ENCODE results near the gene SMIM9.
"Not testable (repeated sequence)": the region's sequence is repeated elsewhere in the genome, so short reads cannot be mapped to it uniquely, and the experiment has no call there.

Gene SMIM9

GRCh38 chrX:154827194-154828015 lies 7.1 kb downstream of the SMIM9 start:
- Mint-ChIP-seq H3K36me3 (ENCODE audit: low read depth) (no peaks in the 10 kb centered on the region), H3K27ac (no peak overlapping the region), H3K4me3 (no peak overlapping the region), H3K9me3 (peaks cover 50% of the 10 kb centered on the region), H3K27me3 (ENCODE audit: low read depth, poor library complexity) (no peaks in the 10 kb centered on the region), H3K4me1 (no peaks in the 10 kb centered on the region)
- DNase-seq, result no peak
- no peak for TF ChIP-seq CTCF (IDR thresholded peaks at IDR 0.05)

- H3K9me3 Mint-ChIP-seq, result peaks cover 46% of the 10 kb centered on the region
- not testable (repeated sequence) for H3K4me3 Mint-ChIP-seq; H3K4me1 Mint-ChIP-seq; DNase-seq; H3K27ac Mint-ChIP-seq; H3K27me3 Mint-ChIP-seq (ENCODE audit: low read depth, poor library complexity); H3K36me3 Mint-ChIP-seq (ENCODE audit: low read depth)
These were observed 8.9 kb downstream of the SMIM9 start for GRCh38 chrX:154825586-154825985.

- Mint-ChIP-seq H3K27ac (no peak overlapping the region), H3K4me3 (no peak overlapping the region), H3K36me3 (ENCODE audit: low read depth) (no peaks in the 10 kb centered on the region), H3K27me3 (ENCODE audit: low read depth, poor library complexity) (no peaks in the 10 kb centered on the region), H3K9me3 (peaks cover 49% of the 10 kb centered on the region), H3K4me1 (no peaks in the 10 kb centered on the region)
- no peak for DNase-seq
- TF ChIP-seq CTCF (IDR thresholded peaks at IDR 0.05), result no peak
These were observed 9.8 kb downstream of the SMIM9 start for GRCh38 chrX:154824638-154825037.

- no peak overlapping the region for H3K27ac Mint-ChIP-seq
- no peak for DNase-seq
- no peaks in the 10 kb centered on the region for H3K4me1 Mint-ChIP-seq
- no peaks in the 10 kb centered on the region for H3K27me3 Mint-ChIP-seq (ENCODE audit: low read depth, poor library complexity)
- H3K9me3 Mint-ChIP-seq, result peaks cover 56% of the 10 kb centered on the region
- TF ChIP-seq CTCF (IDR thresholded peaks at IDR 0.05), result no peak
- H3K36me3 Mint-ChIP-seq (ENCODE audit: low read depth), result no peaks in the 10 kb centered on the region
- no peak overlapping the region for H3K4me3 Mint-ChIP-seq
These were observed 12.4 kb downstream of the SMIM9 start for GRCh38 chrX:154822029-154822428.

- no peak overlapping the region for H3K4me3 Mint-ChIP-seq
- no peaks in the 10 kb centered on the region for H3K4me1 Mint-ChIP-seq
- H3K36me3 Mint-ChIP-seq (ENCODE audit: low read depth), result no peaks in the 10 kb centered on the region
- no peaks in the 10 kb centered on the region for H3K27me3 Mint-ChIP-seq (ENCODE audit: low read depth, poor library complexity)
- no peak for DNase-seq
- TF ChIP-seq CTCF (IDR thresholded peaks at IDR 0.05), result no peak
- H3K27ac Mint-ChIP-seq, result no peak overlapping the region
- peaks cover 55% of the 10 kb centered on the region for H3K9me3 Mint-ChIP-seq
These were observed 12.9 kb downstream of the SMIM9 start for GRCh38 chrX:154821523-154821922.

- Mint-ChIP-seq H3K27ac (no peak overlapping the region), H3K36me3 (ENCODE audit: low read depth) (no peaks in the 10 kb centered on the region), H3K9me3 (peaks cover 57% of the 10 kb centered on the region), H3K4me1 (no peaks in the 10 kb centered on the region), H3K27me3 (ENCODE audit: low read depth, poor library complexity) (no peaks in the 10 kb centered on the region), H3K4me3 (no peak overlapping the region)
- no peak for DNase-seq
- TF ChIP-seq CTCF (IDR thresholded peaks at IDR 0.05), result no peak
These were observed 14.6 kb downstream of the SMIM9 start for GRCh38 chrX:154819771-154820341.
